ENCODE results near the gene MSI2. TPM values are rescaled to one million over a fixed set of nuclear protein-coding genes. Genes with fewer than 3 reads are reported as not detected.

The MSI2 gene
- total RNA-seq, 1 donor from 2014 or later, result 144 TPM

DNA sequence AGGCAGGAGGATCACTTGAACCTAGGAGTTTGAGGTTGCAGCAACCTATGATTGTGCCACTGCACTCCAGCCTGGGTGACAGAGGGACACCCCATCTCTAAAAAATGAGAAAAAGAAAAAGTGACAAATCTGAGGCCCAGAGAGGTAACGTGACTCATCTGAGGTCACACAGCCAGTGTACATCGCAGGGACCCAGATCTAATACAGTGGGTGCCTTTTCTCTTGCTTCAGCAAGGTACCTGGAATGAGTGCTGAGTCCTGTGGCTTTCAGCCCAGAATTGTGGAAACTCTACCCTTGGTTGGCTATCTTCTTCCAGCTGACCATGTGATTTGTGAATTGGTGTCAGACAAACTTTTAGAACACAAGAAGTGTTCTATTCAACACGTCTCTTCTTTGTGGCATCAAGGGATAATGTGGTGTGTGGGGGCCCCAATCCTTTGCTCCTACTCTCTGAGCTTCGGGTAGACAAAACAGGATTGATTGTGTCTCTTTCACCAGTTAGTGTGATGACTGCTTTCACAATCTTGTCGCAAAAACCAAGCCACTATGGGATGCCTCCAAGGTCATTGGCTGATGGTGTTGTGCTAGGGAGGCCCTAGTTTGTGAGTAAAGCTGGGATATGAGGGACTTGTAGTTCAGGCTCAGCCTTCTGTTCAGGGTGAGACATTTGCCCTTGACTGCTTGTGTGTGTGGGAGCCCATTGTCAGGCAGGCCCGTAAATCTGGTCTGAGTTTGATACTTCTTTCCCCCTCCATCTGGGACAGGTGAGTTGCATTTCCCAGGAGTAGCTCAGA lies 71.0 kb downstream of the MSI2 start:
- no peak overlapping the region for H3K4me3 Mint-ChIP-seq
- no peaks in the 10 kb centered on the region for H3K27me3 Mint-ChIP-seq (ENCODE audit: low read depth)
- H3K27ac Mint-ChIP-seq, result no peak overlapping the region
- H3K4me1 Mint-ChIP-seq, result peaks cover 5% of the 10 kb centered on the region
- DNase-seq (ENCODE audit: low spot score in 2 of 2, unreplicated experiment in 2 of 2), result no peak
- peaks cover 23% of the 10 kb centered on the region for H3K36me3 Mint-ChIP-seq
- H3K9me3 Mint-ChIP-seq, result no peaks in the 10 kb centered on the region
- TF ChIP-seq, protein P1, sequence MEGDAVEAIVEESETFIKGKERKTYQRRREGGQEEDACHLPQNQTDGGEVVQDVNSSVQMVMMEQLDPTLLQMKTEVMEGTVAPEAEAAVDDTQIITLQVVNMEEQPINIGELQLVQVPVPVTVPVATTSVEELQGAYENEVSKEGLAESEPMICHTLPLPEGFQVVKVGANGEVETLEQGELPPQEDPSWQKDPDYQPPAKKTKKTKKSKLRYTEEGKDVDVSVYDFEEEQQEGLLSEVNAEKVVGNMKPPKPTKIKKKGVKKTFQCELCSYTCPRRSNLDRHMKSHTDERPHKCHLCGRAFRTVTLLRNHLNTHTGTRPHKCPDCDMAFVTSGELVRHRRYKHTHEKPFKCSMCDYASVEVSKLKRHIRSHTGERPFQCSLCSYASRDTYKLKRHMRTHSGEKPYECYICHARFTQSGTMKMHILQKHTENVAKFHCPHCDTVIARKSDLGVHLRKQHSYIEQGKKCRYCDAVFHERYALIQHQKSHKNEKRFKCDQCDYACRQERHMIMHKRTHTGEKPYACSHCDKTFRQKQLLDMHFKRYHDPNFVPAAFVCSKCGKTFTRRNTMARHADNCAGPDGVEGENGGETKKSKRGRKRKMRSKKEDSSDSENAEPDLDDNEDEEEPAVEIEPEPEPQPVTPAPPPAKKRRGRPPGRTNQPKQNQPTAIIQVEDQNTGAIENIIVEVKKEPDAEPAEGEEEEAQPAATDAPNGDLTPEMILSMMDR (IDR thresholded peaks at IDR 0.05; ENCODE audit: unreplicated experiment), result no peak

DNA sequence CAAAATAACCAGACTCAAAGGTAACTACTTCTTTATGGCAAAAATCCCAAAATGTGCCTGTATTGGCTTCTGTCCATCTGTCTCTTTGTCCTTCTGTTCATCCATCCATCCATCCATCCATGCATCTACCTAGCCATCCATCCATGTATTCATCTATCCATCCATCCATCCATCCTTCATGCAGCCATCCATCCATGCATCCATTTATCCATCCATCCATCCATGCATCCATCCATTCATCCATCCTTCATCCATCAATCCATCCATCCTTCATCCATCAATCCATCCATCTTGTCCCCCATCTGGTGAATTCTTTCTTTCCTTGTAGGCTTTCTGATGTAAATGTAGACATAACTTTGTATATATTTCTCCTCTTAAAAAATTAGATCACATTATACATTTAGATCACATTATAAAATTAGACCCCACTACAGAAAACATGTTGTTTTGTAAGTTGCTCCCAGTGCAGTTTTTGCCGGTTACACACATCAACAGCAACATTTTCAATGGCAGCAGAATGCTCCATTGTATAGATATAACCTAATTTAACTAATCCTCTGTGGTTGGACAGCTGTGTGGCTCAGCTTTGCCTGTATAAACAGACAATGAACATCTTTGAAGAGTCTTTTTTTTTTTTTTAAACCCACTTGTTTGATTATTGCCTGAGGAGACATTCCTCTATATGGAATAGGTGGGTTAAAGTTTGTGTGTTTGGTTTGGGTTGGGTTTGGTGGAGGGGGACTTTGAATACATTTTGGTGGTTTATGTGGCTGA lies 72.0 kb downstream of the MSI2 start:
- no peak overlapping the region for H3K4me3 Mint-ChIP-seq
- no peak for DNase-seq (ENCODE audit: low spot score in 2 of 2, unreplicated experiment in 2 of 2)
- TF ChIP-seq, protein P1 (IDR thresholded peaks at IDR 0.05; ENCODE audit: unreplicated experiment), result no peak
- H3K4me1 Mint-ChIP-seq, result peaks cover 5% of the 10 kb centered on the region
- H3K9me3 Mint-ChIP-seq, result no peaks in the 10 kb centered on the region
- H3K36me3 Mint-ChIP-seq, result peaks cover 23% of the 10 kb centered on the region
- no peak overlapping the region for H3K27ac Mint-ChIP-seq
- no peaks in the 10 kb centered on the region for H3K27me3 Mint-ChIP-seq (ENCODE audit: low read depth)

DNA sequence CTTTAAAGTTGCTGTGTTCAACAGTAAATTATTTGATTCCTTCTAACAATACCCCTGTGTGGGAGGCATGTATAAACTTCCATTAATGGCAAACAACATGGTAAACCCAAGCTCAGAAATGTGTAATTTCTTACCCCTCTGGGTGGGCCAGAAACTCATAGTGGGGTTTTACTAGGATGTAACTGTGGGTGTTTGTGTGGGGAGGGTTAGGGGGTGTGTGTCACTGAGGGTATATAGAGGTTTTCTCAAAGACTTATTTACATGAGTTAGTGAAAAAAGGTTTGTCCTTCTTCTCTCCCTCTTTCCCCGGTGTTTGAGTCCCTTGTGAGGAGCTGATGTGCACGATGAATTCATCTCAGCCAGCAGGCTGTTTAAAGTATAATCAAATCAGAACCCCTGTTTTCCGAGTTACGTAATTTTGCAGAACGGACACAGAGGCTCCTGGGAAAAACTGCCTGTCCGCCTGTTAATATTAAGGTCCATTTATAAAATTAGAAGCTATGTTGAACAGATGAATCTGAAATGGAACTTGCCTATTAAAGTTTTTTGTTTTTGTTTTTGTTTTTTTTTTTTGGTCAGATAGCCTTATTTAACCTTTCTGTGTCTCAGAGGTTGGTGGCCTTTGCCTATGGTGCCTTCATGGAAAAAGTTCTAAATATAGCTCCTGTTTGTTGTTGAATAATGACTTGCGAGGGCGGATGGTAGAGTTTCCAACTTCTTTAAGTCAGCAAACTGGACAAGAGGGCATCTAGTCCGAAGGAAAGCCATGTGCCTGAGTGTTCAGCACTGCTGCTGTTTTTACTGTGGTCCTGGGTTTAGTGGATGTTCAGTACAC lies 73.3 kb downstream of the MSI2 start:
- peaks cover 16% of the 10 kb centered on the region for H3K36me3 Mint-ChIP-seq
- H3K27ac Mint-ChIP-seq, result peak overlapping the region; percentile 16
- H3K27me3 Mint-ChIP-seq (ENCODE audit: low read depth), result no peaks in the 10 kb centered on the region
- no peak overlapping the region for H3K4me3 Mint-ChIP-seq
- TF ChIP-seq, protein P1 (IDR thresholded peaks at IDR 0.05; ENCODE audit: unreplicated experiment), result no peak
- H3K4me1 Mint-ChIP-seq, result peaks cover 5% of the 10 kb centered on the region
- H3K9me3 Mint-ChIP-seq, result no peaks in the 10 kb centered on the region
- DNase-seq (ENCODE audit: low spot score in 2 of 2, unreplicated experiment in 2 of 2), result no peak

DNA sequence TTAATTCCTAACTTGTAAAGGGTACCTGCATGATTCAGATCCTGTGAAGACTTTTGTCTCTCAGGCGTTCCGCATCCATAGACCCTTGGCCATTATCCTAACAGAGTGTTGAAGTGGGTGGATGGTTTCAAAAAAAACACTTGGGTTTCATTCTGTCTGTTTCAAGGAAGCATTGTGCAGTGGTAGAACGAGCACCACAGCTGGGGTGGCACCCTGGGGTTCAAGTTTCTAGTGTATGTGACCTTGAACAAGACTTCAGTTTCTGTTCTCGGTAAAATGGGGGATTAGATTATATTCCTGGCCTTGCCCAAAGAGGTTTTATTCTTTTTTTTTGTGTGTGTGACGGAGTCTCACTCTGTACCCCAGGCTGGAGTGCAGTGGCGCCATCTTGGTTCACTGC lies 74.3 kb downstream of the MSI2 start:
- Mint-ChIP-seq H3K27ac (no peak overlapping the region), H3K4me1 (peaks cover 5% of the 10 kb centered on the region), H3K27me3 (ENCODE audit: low read depth) (no peaks in the 10 kb centered on the region), H3K4me3 (no peak overlapping the region), H3K9me3 (no peaks in the 10 kb centered on the region), H3K36me3 (peaks cover 9% of the 10 kb centered on the region)
- DNase-seq (ENCODE audit: low spot score in 2 of 2, unreplicated experiment in 2 of 2), result no peak
- TF ChIP-seq, protein P1 (IDR thresholded peaks at IDR 0.05; ENCODE audit: unreplicated experiment), result no peak

DNA sequence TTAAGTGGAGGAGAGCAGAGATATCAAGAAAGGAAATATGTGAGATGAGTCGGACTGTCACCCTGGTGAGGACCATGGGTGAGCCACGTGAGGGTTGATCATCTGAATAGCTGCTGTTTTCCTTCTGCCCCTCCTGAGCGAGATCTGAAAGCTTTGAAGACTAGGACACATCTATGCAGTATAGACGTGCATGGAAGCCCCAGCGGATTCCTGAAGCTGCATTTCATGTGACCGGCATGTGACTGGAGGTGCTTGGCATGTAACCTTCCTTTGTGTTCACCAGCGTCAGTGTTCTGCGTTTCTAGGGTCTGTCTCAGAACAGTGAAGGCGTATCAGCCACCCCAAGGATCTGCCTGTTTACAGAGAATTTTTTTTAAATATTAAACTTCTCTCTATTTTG lies 75.1 kb downstream of the MSI2 start:
- TF ChIP-seq, protein P1 (IDR thresholded peaks at IDR 0.05; ENCODE audit: unreplicated experiment), result no peak

More for the DNA sequence above, 75.1 kb downstream of the MSI2 start:
- no peaks in the 10 kb centered on the region for H3K27me3 Mint-ChIP-seq (ENCODE audit: low read depth)
- H3K9me3 Mint-ChIP-seq, result no peaks in the 10 kb centered on the region
- no peak overlapping the region for H3K27ac Mint-ChIP-seq
- no peak overlapping the region for H3K4me3 Mint-ChIP-seq
- DNase-seq (ENCODE audit: low spot score in 2 of 2, unreplicated experiment in 2 of 2), result no peak
- H3K4me1 Mint-ChIP-seq, result peaks cover 5% of the 10 kb centered on the region
- H3K36me3 Mint-ChIP-seq, result peaks cover 4% of the 10 kb centered on the region

All from mesothelial cell of epicardium (in vitro differentiated cells).